ENCODE results near the gene PFKL.

- no peak for TF ChIP-seq CTCF (conservative IDR thresholded peaks at IDR 0.05)
- no peak for TF ChIP-seq EZH2 (IDR thresholded peaks at IDR 0.05; ENCODE audit: low read depth)
Observed at GRCh38 chr21:44282370-44282769, 17.5 kb upstream of the PFKL start.

All from PC-9 (cell line).